Osteoblast (primary cell): ENCODE data around the gene ZMIZ1. TPM values are rescaled to one million over a fixed set of nuclear protein-coding genes. Genes with fewer than 3 reads are reported as not detected.

ENCODE experiments used
- DNase-seq: peaks from one replicate; pipeline ENCODE4 v3.0.0; 2011; ENCODE audit warnings: low spot score, mixed read lengths; ENCODE audit not compliant: insufficient read length; ENCODE audit errors: missing footprints
- H2AFZ ChIP-seq: 2 replicates; pipeline ENCODE4 v1.6.0; 2011; ENCODE audit warnings: mild to moderate bottlenecking, low read length
- H3K27ac ChIP-seq: 2 replicates; pipeline ENCODE4 v1.5.1; 2011; ENCODE audit warnings: mild to moderate bottlenecking, low read depth, low read length, moderate library complexity
- H3K27me3 ChIP-seq: 2 replicates; pipeline ENCODE4 v1.6.0; 2012; ENCODE audit warnings: mild to moderate bottlenecking, control low read depth, inconsistent platforms, low read length, moderate library complexity; ENCODE audit not compliant: insufficient read depth
- H3K36me3 ChIP-seq: 2 replicates; pipeline ENCODE4 v1.5.1; 2011; ENCODE audit warnings: mild to moderate bottlenecking, low read length, control low read depth, moderate library complexity; ENCODE audit not compliant: insufficient read depth
- H3K4me1 ChIP-seq: 2 replicates; pipeline ENCODE4 v1.5.1; 2011; ENCODE audit warnings: mild to moderate bottlenecking, low read length, control low read depth, moderate library complexity; ENCODE audit not compliant: insufficient read depth
- H3K4me2 ChIP-seq: 2 replicates; pipeline ENCODE4 v1.6.0; 2011; ENCODE audit warnings: mild to moderate bottlenecking, low read length; ENCODE audit not compliant: insufficient read depth
- H3K4me3 ChIP-seq: fragments of 200-600 bp; sonication (generic); 3 replicates; pipeline ENCODE4 v1.5.1; 2012; ENCODE audit warnings: mild to moderate bottlenecking, low read length, inconsistent platforms; ENCODE audit not compliant: insufficient read depth
- H3K79me2 ChIP-seq: 2 replicates; pipeline ENCODE4 v1.6.0; 2012; ENCODE audit warnings: mild to moderate bottlenecking, low read length, control low read depth, inconsistent platforms; ENCODE audit not compliant: insufficient read depth
- H3K9me3 ChIP-seq: 2 replicates; pipeline ENCODE4 v1.5.1; 2011; ENCODE audit warnings: low read depth, low read length, control low read depth
- H4K20me1 ChIP-seq: 2 replicates; pipeline ENCODE4 v1.6.0; 2012; ENCODE audit warnings: mild to moderate bottlenecking, low read length, control low read depth; ENCODE audit not compliant: insufficient read depth
- CTCF ChIP-seq: IDR thresholded peaks from 2 replicates; pipeline ENCODE4 v1.5.1; 2011; ENCODE audit warnings: mild to moderate bottlenecking, low read depth, low read length, moderate library complexity; ENCODE audit errors: extremely low read depth
- total RNA-seq: library from RNA; depleted of rRNA; stranded (reverse); fragments of >200 nt; gene quantifications from 2 replicates; pipeline ENCODE4 v1.2.3, GENCODE V29; 2012

The ZMIZ1 gene
- total RNA-seq, 1 donor = 40.9 TPM

- H4K20me1 ChIP-seq = peaks cover 30% of the 10 kb centered on the region
- H3K27me3 ChIP-seq = no peaks in the 10 kb centered on the region
- H3K27ac ChIP-seq = peak overlapping the region; percentile 23
- H2AFZ ChIP-seq = peak overlapping the region; percentile 80
- peaks cover 23% of the 10 kb centered on the region for H3K4me1 ChIP-seq
- H3K9me3 ChIP-seq = no peaks in the 10 kb centered on the region
- TF ChIP-seq CTCF = no peak
- H3K4me2 ChIP-seq = peak overlapping the region; percentile 89
- H3K36me3 ChIP-seq = peaks cover 28% of the 10 kb centered on the region
- H3K79me2 ChIP-seq = peaks cover 46% of the 10 kb centered on the region
- no peak for DNase-seq
- H3K4me3 ChIP-seq = peak overlapping the region; percentile 95
These were observed 277.8 kb downstream of the ZMIZ1 start for GRCh38 chr10:79346388-79347225.

- Histone ChIP-seq H3K9me3 (no peaks in the 10 kb centered on the region), H3K27me3 (no peaks in the 10 kb centered on the region), H3K27ac (peak within 1 kb of the TSS; percentile 87), H3K4me1 (peaks cover 23% of the 10 kb centered on the region), H4K20me1 (peaks cover 37% of the 10 kb centered on the region), H3K4me3 (peak within 1 kb of the TSS; percentile 95), H3K79me2 (peaks cover 53% of the 10 kb centered on the region), H3K36me3 (peaks cover 36% of the 10 kb centered on the region), H3K4me2 (peak within 1 kb of the TSS; percentile 89), H2AFZ (peak within 1 kb of the TSS; percentile 80)
- peak; percentile 99 for DNase-seq
- TF ChIP-seq CTCF = peak; percentile 80
These were observed 278.6 kb downstream of the ZMIZ1 start, which contains the start of gene PPIF for GRCh38 chr10:79347226-79347893. Gene PPIF (plus strand): TSS chr10:79347469. CDS start chr10:79347549, 80 bp downstream.

GRCh38 chr10:79347894-79348639 is 279.3 kb downstream of the ZMIZ1 start:
- Histone ChIP-seq H3K9me3 (no peaks in the 10 kb centered on the region), H4K20me1 (peaks cover 44% of the 10 kb centered on the region), H2AFZ (peak overlapping the region; percentile 74), H3K27me3 (no peaks in the 10 kb centered on the region), H3K27ac (peak overlapping the region; percentile 87), H3K4me1 (peaks cover 23% of the 10 kb centered on the region), H3K36me3 (peaks cover 43% of the 10 kb centered on the region), H3K79me2 (peaks cover 54% of the 10 kb centered on the region), H3K4me2 (peak overlapping the region; percentile 89), H3K4me3 (peak overlapping the region; percentile 95)
- DNase-seq = peak; percentile 97
- no peak for TF ChIP-seq CTCF
